D341Med (cell line): ENCODE measurements around the gene NUPR1.

ENCODE experiments used
- DNase-seq: peaks from one replicate; pipeline ENCODE4 v3.0.0; 2012; ENCODE audit warnings: low spot score

Gene NUPR1, protein sequence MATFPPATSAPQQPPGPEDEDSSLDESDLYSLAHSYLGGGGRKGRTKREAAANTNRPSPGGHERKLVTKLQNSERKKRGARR

DNA sequence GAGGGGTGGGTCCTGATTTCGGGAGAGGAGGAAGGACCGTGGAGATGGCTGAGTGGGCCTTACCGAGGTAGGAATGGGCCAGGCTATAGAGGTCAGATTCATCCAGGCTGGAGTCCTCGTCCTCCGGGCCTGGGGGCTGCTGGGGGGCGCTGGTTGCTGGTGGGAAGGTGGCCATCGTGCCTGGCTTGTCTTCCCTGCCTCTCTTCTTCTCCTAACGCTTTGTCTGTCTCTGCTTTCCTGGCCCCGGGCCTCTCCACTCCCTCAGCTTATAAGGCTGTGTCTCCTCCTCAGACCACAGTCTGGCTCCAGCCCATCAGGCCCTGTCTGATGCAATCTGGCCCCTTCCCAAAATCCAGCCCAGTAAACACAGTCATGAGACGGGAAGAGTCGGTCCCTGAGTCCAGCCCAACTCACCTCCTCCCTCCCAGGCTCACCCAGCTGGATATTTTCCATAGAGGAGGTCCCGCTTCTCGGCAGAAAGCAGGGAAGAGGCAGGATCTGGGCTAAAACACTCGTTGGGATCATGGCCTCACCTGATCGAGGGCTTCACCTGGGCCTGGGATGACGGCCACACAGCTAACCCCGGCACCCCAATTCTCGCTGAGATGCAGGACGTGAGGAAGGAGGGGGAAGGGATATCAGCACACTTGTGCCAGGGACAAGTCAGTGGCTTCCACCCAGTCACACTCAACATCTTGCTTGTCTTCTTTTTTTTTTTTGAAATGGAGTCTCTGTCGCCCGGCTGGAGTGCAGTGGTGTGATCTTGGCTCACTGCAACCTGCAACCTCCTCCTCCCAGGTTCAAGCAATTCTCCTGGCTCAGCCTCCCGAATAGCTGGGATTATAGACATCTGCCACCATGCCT is at the start of gene NUPR1:
Gene NUPR1 (minus strand): TSS at position 242 of the 864 bp plus-strand sequence. CDS start 67 bp downstream, at position 175.
- DNase-seq: no peak

DNA sequence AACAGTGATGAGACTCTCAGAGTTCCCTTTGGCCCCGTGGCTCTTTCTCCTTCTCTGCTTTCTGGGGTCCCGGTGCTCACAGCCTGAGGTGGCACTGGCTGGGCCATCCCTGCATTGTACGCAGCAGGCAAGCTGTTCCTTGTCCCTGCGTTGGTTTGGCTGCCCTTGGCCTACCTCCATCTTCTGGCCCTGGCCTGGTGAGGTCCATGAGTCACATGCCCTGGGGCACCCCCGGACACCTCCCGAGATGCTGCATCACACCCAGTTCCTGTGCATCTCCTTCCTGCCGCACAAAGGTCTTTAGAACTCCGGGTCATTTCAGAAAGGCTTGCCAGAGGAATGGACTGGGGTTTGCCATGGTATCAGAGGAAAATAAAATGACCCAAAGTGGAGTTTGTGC is 48.6 kb upstream of the NUPR1 start:
- DNase-seq: no peak

DNA sequence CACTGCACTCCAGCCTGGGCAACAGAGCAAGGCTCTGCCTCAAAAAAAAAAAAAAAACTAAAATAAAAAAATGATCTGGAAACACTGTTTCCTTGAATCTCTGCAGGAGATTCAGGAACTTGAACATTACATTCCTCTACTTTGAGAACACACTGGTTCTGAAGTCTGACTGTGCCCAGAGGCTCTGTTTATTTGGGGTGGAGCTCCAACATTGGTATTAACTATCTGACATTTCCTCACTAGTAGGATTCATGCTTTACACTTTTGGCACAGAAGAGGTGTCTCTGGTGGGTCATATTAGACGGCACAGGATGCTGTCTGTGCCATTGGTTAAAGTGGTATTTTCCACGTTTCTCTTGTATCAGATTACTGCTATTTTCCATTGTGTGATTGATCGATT is 47.7 kb upstream of the NUPR1 start:
- no peak for DNase-seq

DNA sequence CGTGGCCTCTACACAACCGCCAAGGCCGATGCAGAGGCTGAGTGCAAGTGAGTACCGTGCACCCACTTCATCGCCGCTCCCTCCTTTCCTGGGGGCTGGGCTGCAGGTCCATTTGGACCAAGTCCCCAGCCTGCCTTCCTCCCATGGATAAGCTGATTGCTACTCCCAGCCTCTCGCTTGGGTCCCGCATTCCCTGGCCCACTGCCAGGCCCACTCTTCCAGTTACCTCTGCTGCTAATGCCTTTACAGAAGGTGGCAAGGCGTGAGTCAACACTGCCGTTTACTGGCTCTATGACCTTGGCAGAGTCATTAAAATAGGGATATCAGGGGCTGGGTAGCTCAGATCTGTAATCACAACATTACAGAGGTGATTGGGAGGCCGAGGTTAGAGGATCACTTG is 46.9 kb upstream of the NUPR1 start:
- no peak for DNase-seq

DNA sequence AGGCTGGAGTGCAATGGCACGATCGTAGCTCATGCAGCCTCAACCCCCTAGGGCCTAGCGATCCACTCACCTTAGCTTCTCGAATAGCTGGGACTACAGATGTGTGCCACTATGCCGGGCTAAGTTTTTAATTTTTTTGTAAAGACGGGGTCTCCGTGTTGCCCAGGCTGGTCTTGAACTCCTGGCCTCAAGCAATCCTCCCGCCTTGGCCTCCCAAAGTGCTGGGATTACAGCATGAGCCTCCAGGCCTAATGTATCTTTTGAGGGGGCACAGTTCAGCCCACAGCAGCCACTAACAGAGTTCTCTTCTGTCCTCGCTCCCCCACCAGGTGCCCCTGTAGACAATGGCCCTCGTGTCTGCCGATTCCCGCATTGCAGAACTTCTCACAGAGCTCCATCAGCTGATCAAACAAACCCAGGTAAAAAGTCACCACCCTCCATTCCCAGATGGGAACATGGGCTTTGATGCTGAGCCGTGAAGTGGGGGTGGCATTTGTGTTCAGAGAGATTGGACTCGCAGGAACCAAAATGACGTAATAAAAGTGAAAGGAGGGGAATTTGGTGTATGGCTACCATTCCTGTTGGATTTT is 42.0 kb upstream of the NUPR1 start:
- DNase-seq: no peak

DNA sequence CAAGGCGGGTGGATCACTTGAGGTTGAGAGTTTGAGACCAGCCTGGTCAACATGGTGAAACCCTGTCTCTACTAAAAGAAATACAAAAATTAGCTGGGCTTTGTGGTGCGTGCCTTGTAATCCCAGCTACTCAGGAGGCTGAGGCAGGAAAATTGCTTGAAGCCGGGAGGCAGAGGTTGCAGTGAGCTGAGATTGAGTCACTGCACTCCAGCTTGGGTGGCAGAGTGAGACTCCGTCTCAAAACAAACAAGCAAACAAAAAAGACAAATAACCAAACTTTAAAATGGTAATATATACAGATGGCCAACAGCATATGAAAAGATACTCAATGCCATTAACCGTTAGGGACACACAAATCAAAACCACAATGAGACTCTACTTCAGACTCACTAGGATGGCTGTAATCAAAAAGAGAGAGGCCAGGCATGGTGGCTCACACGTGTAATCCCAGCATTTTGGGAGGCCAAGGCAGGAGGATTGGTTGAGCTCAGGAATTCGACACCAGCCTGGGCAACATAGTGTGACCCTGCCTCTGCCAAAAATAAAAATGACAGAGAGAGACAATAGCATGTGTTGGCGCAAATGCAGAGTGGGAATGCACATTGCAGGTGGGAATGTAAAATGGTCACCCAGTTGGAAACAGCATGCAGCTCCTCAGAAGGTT is 36.8 kb upstream of the NUPR1 start:
- DNase-seq: no peak

DNA sequence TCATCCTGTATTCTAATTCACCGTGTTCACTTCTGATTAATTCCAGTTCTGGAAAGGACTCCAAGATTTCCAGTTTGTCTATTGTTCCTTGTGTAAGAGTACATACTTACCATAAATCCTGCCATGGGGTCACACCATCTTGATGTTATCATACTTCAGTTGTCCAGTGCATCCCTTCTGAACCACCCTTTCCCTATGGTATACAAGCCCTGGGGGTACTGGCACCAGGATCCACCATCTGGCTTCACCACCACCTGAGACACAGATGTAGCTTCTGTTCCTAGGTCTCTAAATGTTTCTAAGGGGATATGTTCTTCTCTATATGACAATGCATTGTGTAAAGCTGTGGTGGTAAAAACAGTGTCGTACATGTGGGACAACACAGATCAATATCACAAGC is 36.2 kb upstream of the NUPR1 start:
- DNase-seq: no peak

DNA sequence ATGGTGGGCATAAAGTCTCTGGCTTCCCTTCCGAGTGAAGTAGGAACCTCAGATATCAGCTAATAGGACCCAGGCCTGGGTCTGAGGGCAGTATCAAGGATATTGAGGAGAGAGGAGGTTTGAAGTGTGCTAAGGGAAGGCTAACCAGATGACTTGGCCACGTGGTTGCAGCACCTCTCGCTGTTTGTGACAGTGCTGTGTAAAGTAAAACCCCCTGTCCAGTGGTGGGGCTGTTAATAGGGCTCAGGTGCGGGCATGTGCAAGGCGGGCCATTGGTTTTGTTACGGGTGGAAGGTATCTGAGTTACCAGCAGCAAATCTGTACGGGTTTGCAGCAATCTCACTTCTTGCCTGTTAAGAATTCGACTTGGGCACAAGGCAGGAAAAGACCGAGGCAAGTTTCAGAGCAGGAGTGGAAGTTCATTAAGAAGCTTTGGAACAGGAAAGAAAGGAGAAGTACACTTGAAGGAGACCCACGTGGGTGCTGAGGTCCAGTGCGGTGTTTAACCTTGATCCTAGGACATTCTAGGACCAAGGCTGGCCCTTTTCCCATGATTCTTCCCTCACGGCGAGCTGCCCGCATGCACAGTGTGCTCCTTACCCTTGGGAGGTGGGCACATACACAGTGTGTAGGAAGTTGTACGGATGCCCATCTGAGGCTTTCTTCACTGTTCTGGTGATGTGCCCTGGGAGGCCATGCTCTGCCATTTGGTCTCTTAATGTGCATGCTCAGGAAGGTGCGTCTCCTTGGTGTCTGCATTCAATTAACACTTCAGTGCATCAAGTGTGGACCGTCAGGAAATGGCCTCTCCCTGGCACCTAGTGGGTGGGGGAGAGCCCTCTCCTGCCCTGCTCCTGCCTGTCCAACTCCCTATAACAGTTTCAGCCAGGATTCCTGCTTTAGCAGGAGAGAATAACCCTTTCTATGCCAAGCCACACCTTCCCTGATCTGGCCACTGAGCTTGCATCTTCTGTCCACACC is 35.3 kb upstream of the NUPR1 start:
- DNase-seq: no peak

DNA sequence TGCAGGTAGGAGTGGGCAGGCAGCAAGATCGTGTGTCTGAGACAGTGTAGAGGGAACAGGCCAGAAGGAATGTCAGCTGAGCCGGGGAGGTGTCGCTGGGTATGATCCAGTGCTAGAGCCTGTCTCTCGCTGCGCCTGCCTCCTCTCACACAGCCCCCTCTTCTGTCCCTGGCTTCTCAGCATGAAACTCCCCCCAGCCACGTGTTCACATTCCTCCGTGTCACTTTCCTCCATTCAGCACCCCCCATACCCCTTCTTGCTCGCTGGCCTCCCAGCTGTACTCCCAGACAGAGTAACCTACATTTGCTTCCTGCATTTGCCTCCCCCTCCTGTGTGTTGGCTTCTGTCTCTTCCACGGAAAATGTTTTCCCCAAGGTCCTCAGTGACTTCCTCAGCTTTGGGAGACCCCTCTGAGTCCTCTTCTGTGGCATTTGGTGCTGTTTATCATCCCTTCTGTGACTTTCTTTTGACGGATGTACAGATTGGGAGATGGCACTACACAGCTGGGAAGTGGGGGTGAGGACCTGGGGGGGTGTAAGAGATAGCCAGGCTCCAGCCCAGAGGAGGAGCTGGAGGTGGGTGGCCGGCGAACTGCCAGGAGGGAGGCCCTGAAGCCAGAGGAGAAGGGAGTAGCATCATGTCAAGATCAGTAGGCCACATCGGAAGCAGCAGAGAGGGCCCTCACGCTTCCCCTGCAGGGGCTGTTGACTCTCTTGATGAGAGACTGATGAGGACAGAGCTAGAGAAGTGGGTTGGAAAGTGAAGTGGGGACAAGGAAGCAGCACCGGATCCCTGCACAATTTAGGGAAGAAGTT is 34.1 kb upstream of the NUPR1 start:
- no peak for DNase-seq

DNA sequence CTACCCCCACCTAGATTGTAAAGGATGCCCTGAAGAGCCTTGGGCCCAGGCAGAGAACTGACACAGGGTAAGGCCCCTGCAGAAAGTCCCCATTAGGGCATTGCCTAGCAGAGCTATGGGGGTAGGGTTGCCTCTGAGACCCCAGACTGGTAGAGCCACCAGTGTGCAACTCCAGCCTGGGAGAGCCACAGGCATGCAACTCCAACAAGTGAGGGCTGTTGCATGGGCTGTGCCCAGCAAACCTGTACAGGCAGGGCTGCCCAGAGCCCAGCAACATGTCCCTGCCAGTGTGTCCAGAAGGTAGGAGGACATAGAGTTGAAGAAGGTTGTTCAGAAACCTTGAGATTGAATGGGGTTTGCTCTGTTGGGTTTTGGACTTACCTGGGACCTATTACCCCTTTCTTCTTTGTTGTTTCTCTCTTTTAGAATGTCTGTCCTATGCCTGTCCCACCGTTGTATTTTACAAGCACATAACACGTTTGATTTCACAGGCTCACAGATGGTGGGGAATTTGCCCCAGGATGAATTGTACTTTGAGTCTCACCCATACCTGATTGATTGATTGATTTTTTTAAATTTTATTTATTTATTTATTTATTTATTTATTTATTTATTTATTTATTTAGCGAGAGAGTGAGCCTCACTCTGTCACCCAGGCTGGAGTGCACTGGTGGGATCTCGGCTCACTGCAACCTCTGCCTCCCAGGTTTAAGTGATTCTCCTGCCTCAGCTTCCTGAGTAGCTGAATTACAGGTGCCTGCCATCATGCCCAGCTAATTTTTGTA is 31.4 kb upstream of the NUPR1 start:
- no peak for DNase-seq

DNA sequence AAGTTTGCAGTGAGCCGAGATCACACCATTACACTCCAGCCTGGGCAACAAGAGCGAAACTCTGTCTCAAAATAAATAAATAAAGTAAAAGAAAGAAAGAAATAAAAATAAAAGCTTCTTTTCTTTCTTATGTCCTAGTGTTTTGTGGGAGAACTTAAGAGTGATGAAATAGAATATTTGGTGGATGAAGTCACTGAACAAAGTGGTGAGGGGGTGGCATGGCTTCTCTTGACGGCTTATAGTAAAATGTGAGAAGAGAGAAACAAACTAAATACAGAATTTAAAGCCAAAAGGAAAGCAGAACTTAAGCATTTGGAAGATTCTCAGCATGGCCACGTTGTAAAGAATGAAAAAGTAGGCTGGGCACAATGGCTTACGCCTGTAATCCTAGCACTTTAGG is 30.2 kb upstream of the NUPR1 start:
- no peak for DNase-seq

DNA sequence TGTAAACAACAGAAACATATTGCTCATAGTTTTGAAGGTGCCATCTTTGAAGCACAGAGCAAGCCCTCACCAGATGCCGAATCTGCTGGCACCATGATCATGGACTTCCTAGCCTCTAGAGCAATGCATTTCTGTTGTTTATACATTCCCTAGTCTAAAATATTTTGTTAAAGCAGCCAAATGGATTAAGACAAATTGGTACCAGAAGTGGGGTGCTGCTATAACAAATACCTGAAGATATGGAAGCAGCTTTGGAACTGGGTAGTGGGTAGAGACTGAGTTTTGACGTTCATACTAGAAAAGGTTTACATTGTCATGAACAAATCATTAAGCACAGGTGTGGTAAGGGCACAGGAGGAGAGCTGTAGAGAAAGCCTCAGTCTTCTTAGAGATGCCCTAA is 28.5 kb upstream of the NUPR1 start:
- no peak for DNase-seq

DNA sequence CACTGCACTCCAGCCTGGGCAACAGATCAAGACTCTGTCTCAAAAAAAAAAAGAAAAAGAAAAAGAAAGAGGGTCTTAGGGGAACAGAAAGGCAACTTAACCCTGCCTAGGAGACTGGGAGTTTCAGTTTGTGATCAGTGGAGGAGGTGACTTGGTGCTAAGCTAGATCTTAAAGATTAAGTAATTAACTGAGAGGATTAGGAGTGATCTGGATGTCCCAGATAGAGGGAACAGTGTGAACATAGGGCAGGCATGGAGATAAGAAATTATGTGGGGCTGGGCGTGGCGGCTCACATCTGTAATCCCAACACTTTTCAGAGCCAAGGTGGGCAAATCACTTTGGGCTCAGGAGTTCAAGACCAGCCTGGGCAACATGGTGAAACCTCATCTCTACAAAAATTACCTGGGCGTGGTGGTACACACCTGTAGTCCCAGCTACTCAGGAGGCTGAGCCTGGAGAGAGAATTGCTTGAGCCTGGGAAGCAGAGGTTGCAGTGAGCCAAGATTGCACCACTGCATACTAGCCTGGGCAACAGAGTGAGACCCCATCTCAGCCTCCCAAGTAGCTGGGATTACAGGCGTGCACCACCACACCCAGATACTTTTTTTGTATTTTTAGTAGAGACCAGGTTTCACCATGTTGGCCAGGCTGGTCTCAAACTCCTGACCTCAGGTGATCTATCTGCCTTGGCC is 27.6 kb upstream of the NUPR1 start:
- peak; percentile 64 for DNase-seq

DNA sequence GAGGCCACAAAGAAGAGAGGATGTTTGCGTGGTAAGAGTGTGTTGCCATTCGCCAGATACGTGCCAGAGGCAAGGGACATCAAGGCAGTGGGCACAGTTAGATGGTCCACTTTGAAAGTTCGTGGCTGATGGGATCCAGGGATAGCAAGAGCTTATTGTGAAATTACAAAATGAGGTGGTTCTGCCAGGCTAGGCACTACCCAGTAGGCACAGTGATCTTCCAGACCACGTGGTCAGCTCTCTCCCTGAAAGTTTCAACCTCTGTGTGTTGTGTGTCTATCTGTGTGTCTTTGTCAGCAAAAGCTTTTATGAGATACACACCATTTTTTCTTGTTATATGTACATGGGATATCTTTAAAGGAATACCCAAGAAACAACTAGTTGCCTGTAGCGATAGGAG is 24.4 kb upstream of the NUPR1 start:
- no peak for DNase-seq

DNA sequence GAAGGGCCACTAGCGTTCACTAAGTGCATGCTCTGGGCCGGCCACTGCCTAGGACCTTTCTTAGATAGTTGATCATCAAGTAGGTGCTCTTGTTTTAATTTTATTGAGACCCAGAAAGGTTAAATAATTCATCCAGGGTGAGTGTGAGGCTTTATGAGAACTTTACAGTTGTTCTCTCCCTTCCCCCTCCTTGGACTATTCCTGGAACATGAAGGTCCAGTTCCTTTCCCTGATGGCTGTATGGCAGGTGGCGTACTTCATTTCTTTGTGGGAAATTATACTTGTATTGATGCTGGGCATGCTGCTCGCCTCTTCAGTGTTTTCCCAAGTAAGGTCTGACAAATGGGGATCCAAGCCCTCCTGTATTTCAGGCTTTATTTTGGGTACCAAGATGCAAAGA is 23.4 kb upstream of the NUPR1 start:
- DNase-seq: no peak

DNA sequence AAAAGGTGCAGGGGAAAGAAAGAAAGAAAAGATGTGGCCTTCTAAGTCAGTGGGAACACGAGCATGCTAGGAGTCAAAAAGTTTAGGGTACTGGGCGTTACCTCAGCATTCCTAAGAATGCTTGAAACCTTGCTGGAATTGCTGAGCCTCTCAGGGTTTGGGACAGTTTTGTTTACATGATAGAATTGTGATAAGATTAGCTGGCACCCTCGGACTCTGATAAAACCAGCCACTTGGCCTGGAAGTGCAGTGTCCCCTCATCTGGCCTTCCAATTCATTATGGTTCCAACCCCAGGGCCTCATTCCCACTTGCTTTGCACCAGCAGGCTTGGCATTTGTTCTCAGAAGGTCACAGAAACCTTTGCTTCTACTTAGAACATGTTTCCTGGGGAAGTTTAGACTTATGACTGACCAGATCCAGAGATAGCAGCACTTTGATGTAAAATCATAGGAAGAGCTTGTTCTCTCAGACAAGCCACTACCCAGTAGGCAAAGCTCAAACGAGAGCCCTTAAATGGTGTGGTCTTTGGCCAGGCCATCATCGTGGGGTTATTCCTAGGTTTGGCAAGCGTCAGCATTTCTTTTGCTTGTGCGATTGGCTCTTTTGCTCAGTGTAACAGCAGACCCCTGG is 22.9 kb upstream of the NUPR1 start:
- no peak for DNase-seq

DNA sequence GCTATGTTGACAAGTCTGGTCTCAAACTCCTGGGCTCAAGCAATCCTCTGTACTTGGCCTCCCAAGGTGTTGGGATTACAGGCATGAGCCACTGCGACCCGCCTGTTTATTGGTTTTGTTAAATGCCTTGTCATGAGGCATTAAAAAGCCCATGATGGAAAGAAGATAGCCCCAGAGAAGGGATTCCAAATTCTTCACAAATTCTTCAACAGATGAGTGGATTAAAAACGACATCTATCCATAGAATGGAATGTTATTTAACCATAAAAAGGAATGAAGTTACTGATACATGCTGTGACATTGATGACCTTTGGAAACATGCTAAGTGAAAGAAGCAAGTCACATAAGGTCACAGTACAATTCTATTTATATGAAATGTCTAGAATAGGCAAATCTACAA is 19.7 kb upstream of the NUPR1 start:
- DNase-seq: no peak

DNA sequence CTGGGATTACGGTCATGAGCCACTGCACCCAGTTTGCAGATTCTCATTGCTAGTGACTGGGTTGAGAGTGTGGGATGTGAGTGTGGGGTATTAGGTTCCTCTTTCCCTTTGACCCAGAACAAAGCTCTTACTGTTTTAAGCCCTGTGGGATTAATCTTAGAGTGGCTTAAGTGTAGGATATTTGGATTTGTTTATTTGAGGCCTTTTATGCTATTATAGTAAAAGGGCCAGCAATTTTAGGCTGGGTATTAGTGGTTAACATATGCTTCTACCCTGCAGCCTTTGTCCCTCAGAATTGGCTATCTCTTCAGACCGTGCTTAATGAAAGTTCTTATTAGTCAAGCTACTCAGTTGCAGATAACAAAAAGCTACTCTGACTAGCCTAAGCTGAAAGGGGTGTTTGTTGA is 18.1 kb upstream of the NUPR1 start:
- DNase-seq: no peak

DNA sequence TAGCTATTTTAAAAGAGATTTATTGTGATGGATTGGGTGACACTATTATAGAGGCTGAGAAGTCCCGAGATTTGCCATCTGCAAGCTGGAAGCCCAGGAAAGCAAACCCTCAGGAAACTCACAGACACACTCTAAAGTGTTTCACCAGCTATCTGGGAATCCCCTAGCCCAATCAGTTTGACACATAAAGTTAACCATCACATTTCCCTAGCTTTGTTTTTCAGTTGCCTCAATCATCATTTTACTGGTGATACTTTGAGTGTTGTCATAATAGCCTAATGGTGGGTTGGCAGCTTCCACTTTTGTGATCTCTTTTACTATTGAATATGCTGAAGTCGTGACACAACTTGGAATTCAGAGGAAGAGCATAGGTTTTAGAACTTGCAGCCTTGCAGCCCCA is 16.8 kb upstream of the NUPR1 start:
- no peak for DNase-seq
